Activated naive CD4-positive, alpha-beta T cell treated with anti-CD3 and anti-CD28 coated beads, Interleukin-2, amount 10 ng/mL, durations not matched to agents 7 days and 5 days (primary cell): ENCODE results near the gene FGFR3.
A peak's percentile ranks its signal among the peaks of the same experiment; 100 is the strongest.

ENCODE experiments used
- CTCF ChIA-PET: fragments of 350-600 bp; sonication (Branson Sonifier 250); formaldehyde crosslinking; loops from one replicate; lab custom pipeline; 2021; ENCODE audit warnings: antibody characterized with exemption; lab: Charles Lee
- DNase-seq: peaks from one replicate; pipeline ENCODE4 v3.0.0-alpha.2; 2020
- H3K27ac Mint-ChIP-seq: one replicate; pipeline ENCODE4 v1.8.0; 2021; ENCODE audit warnings: mild to moderate bottlenecking, moderate library complexity, mixed read lengths
- H3K27me3 Mint-ChIP-seq: one replicate; pipeline ENCODE4 v1.8.0; 2021; ENCODE audit warnings: mild to moderate bottlenecking, mixed read lengths
- H3K36me3 Mint-ChIP-seq: one replicate; pipeline ENCODE4 v1.8.0; 2021; ENCODE audit warnings: mixed read lengths
- H3K4me1 Mint-ChIP-seq: one replicate; pipeline ENCODE4 v1.8.0; 2021; ENCODE audit warnings: mixed read lengths
- H3K4me3 Mint-ChIP-seq: one replicate; pipeline ENCODE4 v1.8.0; 2021; ENCODE audit warnings: mild to moderate bottlenecking, moderate library complexity, mixed read lengths
- H3K9me3 Mint-ChIP-seq: one replicate; pipeline ENCODE4 v1.8.0; 2021; ENCODE audit warnings: mixed read lengths

The FGFR3 gene

DNA sequence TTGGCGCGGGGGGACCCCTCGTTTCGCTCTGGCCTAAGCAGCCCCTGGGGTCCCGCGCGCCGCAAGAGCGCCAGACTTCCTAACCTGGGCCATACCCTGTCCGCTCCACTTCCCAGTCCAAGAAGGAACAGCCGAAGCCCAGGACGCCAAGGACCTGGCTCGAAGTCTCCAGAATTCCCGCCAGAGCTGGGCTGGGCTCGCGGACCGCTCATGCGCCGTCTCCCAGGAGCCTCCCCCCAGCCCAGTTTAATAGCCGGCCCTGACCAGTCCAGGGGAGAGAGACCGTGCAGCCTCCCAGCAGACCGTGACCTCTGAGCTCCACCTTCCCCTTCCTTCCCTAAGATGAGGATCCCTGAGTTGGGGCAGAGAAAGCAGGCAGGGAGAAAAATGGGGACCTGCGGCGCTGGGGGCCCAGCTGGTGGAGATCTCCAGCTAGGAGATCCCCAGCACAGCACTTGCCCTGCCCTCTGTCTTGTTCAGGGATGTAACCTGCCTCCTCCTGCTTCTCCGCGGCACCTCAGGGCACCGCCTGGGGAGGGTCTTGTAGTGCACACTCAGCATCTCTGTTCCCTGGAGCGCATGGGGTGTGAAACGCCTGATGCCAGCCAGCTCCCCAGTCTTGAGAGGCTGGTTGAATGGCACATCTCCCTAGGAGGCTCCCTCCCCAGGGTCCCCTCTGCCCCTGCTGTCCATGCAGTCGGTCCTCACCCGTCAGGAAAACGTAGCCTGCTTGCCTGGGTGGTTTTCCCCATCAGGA, 64.0 kb downstream of the FGFR3 start:
- no peak for DNase-seq
- H3K36me3 Mint-ChIP-seq, result peaks cover 6% of the 10 kb centered on the region
- H3K27me3 Mint-ChIP-seq, result no peaks in the 10 kb centered on the region
- peaks cover 46% of the 10 kb centered on the region for H3K4me1 Mint-ChIP-seq
- H3K27ac Mint-ChIP-seq, result peak overlapping the region; percentile 62
- peak overlapping the region; percentile 79 for H3K4me3 Mint-ChIP-seq
- CTCF ChIA-PET, result interaction anchor here (1.3 to 1.8 kb wide), 2 partner anchors 10 to 42 kb away, joined by 3 to 11 read pairs; no protein-coding TSS in a partner anchor
- H3K9me3 Mint-ChIP-seq, result no peaks in the 10 kb centered on the region

GRCh38 chr4:1857931-1858330, 64.8 kb downstream of the FGFR3 start:
- Mint-ChIP-seq H3K36me3 (peaks cover 3% of the 10 kb centered on the region), H3K4me1 (peaks cover 44% of the 10 kb centered on the region), H3K27ac (no peak overlapping the region), H3K9me3 (no peaks in the 10 kb centered on the region), H3K27me3 (no peaks in the 10 kb centered on the region), H3K4me3 (no peak overlapping the region)
- CTCF ChIA-PET, result interaction anchor here (1.3 to 1.8 kb wide), 2 partner anchors 9 to 41 kb away, joined by 3 to 11 read pairs; no protein-coding TSS in a partner anchor
- no peak for DNase-seq
